Measurements from ENCODE around the gene CELA3A.
"Not testable (repeated sequence)": the region's sequence is repeated elsewhere in the genome, so short reads cannot be mapped to it uniquely, and the experiment has no call there.

Gene CELA3A

GRCh38 chr1:21972973-21973441, 28.4 kb upstream of the CELA3A start:
- H3K9me3 ChIP-seq; in situ Hi-C loops (cut with MboI; ENCODE audit: low sequenced_read_pairs); H3K36me3 ChIP-seq (replicated peaks); H3K4me1 ChIP-seq; H3K4me3 ChIP-seq; H3K27me3 ChIP-seq (ENCODE audit: low read depth); DNase-seq (ENCODE audit: low spot score in 2 of 2): not testable (repeated sequence)

- in situ Hi-C loops (cut with MboI; ENCODE audit: low sequenced_read_pairs); H3K4me1 ChIP-seq; H3K9me3 ChIP-seq; DNase-seq (ENCODE audit: low spot score in 2 of 2); H3K27me3 ChIP-seq (ENCODE audit: low read depth); H3K4me3 ChIP-seq; H3K36me3 ChIP-seq (replicated peaks): not testable (repeated sequence)
These were observed 27.5 kb upstream of the CELA3A start for GRCh38 chr1:21973948-21974347.

DNA sequence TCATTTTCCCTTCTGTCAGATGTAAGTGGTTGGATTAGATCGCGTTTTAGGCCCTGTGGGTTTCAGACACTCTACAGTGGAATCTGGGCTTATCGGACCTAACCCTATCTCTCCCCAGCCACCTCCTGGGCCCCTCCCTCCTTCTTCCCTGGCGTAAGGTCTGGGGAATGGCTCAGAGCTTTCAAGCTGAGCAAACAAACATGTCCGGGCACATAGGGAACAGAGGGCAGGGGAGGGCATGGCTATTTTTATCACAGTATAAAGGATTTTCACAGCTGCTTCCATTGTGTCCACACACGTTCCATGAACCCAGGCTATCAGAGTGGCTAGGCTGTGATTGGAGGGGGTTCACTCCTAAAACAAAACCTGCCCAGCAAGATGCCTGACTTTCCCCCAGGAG, 26.8 kb upstream of the CELA3A start:
- DNase-seq (ENCODE audit: low spot score in 2 of 2); in situ Hi-C loops (cut with MboI; ENCODE audit: low sequenced_read_pairs); H3K9me3 ChIP-seq; H3K4me1 ChIP-seq; H3K4me3 ChIP-seq; H3K27me3 ChIP-seq (ENCODE audit: low read depth); H3K36me3 ChIP-seq (replicated peaks): not testable (repeated sequence)

DNA sequence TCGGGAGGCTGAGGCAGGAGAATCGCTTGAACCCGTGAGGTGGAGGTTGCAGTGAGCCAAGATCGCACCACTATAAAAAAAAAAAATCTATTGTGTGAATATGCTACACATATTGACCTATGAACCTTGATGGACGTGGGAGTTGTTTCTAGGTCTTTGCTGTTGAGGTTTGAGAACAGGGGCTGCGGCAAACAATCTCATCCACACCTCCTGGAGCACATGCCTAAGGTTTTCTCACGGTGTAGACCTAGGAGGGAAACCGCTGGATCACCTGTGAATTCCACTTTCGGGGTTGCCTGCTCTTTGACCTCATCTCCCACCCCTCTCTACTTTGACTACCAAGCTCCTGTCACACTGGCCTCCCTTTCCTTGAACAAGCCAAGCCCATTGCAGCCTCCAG, 26.2 kb upstream of the CELA3A start:
- H3K27me3 ChIP-seq (ENCODE audit: low read depth); H3K4me3 ChIP-seq; in situ Hi-C loops (cut with MboI; ENCODE audit: low sequenced_read_pairs); H3K9me3 ChIP-seq; H3K4me1 ChIP-seq; H3K36me3 ChIP-seq (replicated peaks); DNase-seq (ENCODE audit: low spot score in 2 of 2): not testable (repeated sequence)

DNA sequence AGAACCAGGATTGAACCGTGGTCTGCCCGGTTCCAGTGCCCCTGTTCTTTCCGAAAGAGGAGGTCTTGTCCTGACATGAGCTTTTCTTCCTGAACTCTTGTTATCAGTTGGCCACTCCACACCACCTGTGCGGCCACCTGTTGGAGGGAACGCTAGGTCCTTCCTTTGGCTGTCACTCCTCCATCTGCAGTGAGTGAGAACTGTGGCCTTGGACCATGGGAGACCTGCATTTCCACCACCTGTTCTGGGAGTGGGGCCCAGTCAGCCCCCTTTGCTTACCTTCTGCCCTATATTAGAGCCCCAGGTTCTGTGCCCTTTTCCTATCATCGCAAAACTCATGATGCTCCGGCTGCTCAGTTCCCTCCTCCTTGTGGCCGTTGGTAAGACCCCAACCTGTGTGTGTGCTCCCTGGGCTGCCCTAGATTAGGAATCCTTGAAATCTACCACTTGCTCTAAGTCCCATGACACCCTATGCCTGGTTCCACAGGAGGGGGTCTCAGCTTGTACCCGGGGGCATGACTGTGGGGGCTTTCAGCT, 24.7 kb upstream of the CELA3A start, which contains the start of gene CELA3B:
TSS of gene CELA3B (plus strand) at position 320 of the 537 bp plus-strand sequence. CDS start at position 338, 18 bp downstream.
- H3K9me3 ChIP-seq; DNase-seq (ENCODE audit: low spot score in 2 of 2); H3K27me3 ChIP-seq (ENCODE audit: low read depth); H3K4me1 ChIP-seq; H3K36me3 ChIP-seq (replicated peaks); H3K4me3 ChIP-seq; in situ Hi-C loops (cut with MboI; ENCODE audit: low sequenced_read_pairs): not testable (repeated sequence)

- H3K9me3 ChIP-seq; H3K36me3 ChIP-seq (replicated peaks); H3K4me3 ChIP-seq; DNase-seq (ENCODE audit: low spot score in 2 of 2); H3K4me1 ChIP-seq; in situ Hi-C loops (cut with MboI; ENCODE audit: low sequenced_read_pairs); H3K27me3 ChIP-seq (ENCODE audit: low read depth): not testable (repeated sequence)
These were observed 23.2 kb upstream of the CELA3A start for GRCh38 chr1:21978209-21978608.

DNA sequence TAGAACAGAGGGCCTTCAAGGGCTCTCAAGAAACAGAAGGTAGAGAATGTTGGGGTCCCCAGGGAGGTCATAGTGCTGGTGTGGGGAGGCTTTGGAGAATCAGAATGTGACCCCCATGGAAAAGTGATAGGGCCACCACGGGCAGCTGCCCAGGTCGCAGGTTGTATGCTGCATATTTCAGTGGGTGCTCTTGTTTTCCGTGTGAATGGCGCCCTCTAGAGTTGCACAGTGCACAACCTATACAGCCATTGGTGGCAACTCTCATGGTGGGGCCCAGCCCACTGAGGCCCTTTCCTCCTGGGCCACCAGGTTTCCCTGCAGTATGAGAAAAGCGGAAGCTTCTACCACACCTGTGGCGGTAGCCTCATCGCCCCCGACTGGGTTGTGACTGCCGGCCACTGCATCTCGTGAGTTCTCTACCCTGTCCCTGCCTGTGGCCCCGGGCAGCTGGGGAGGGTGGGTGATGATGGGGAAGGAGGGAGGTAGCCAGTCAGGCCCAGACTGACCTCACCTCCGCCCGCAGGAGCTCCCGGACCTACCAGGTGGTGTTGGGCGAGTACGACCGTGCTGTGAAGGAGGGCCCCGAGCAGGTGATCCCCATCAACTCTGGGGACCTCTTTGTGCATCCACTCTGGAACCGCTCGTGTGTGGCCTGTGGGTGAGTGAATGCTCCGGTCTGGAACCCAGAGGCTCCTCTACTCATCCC, 20.8 kb upstream of the CELA3A start:
- DNase-seq (ENCODE audit: low spot score in 2 of 2); H3K4me3 ChIP-seq; H3K4me1 ChIP-seq; H3K9me3 ChIP-seq; H3K36me3 ChIP-seq (replicated peaks); in situ Hi-C loops (cut with MboI; ENCODE audit: low sequenced_read_pairs); H3K27me3 ChIP-seq (ENCODE audit: low read depth): not testable (repeated sequence)

GRCh38 chr1:21981253-21981652, 20.2 kb upstream of the CELA3A start:
- not testable (repeated sequence) for H3K4me3 ChIP-seq; DNase-seq (ENCODE audit: low spot score in 2 of 2); H3K9me3 ChIP-seq

GRCh38 chr1:21982122-21982521, 19.3 kb upstream of the CELA3A start:
- H3K4me3 ChIP-seq; H3K9me3 ChIP-seq; H3K4me1 ChIP-seq; in situ Hi-C loops (cut with MboI; ENCODE audit: low sequenced_read_pairs); H3K27me3 ChIP-seq (ENCODE audit: low read depth); DNase-seq (ENCODE audit: low spot score in 2 of 2); H3K36me3 ChIP-seq (replicated peaks): not testable (repeated sequence)

More at GRCh38 chr1:21981253-21981652, 20.2 kb upstream of the CELA3A start:
- H3K36me3 ChIP-seq (replicated peaks); H3K4me1 ChIP-seq; H3K27me3 ChIP-seq (ENCODE audit: low read depth); in situ Hi-C loops (cut with MboI; ENCODE audit: low sequenced_read_pairs): not testable (repeated sequence)

DNA sequence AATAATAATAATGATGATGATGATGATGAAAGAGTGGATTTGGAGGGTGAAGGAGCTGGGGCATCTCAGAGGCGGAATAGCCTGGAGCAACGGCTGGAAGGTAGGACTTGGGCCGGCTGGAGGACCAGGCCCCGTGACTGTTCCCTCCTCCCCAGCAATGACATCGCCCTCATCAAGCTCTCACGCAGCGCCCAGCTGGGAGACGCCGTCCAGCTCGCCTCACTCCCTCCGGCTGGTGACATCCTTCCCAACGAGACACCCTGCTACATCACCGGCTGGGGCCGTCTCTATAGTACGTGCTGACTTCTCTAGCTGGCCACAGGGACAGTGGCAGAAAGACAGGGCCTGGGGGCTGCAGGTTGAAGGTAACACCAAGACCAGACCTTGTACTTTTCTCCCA, 17.9 kb upstream of the CELA3A start:
- H3K27me3 ChIP-seq (ENCODE audit: low read depth); H3K4me1 ChIP-seq; H3K36me3 ChIP-seq (replicated peaks); H3K4me3 ChIP-seq; in situ Hi-C loops (cut with MboI; ENCODE audit: low sequenced_read_pairs); H3K9me3 ChIP-seq; DNase-seq (ENCODE audit: low spot score in 2 of 2): not testable (repeated sequence)

- H3K4me1 ChIP-seq; DNase-seq (ENCODE audit: low spot score in 2 of 2); H3K27me3 ChIP-seq (ENCODE audit: low read depth); H3K36me3 ChIP-seq (replicated peaks); H3K4me3 ChIP-seq; H3K9me3 ChIP-seq; in situ Hi-C loops (cut with MboI; ENCODE audit: low sequenced_read_pairs): not testable (repeated sequence)
These were observed 15.6 kb upstream of the CELA3A start for GRCh38 chr1:21985893-21986292.

GRCh38 chr1:21986386-21986785, 15.1 kb upstream of the CELA3A start:
- H3K36me3 ChIP-seq (replicated peaks); H3K9me3 ChIP-seq; in situ Hi-C loops (cut with MboI; ENCODE audit: low sequenced_read_pairs); H3K4me3 ChIP-seq; H3K4me1 ChIP-seq; H3K27me3 ChIP-seq (ENCODE audit: low read depth); DNase-seq (ENCODE audit: low spot score in 2 of 2): not testable (repeated sequence)

- H3K9me3 ChIP-seq; DNase-seq (ENCODE audit: low spot score in 2 of 2); H3K4me1 ChIP-seq; H3K36me3 ChIP-seq (replicated peaks); H3K27me3 ChIP-seq (ENCODE audit: low read depth); H3K4me3 ChIP-seq; in situ Hi-C loops (cut with MboI; ENCODE audit: low sequenced_read_pairs): not testable (repeated sequence)
These were observed 11.6 kb upstream of the CELA3A start for GRCh38 chr1:21989672-21990393.

GRCh38 chr1:21992186-21992585, 9.3 kb upstream of the CELA3A start:
- DNase-seq (ENCODE audit: low spot score in 2 of 2); H3K36me3 ChIP-seq (replicated peaks); in situ Hi-C loops (cut with MboI; ENCODE audit: low sequenced_read_pairs); H3K4me1 ChIP-seq; H3K27me3 ChIP-seq (ENCODE audit: low read depth); H3K4me3 ChIP-seq; H3K9me3 ChIP-seq: not testable (repeated sequence)
